Spleen (tissue), 11 donors: ENCODE data around the gene PALLD. TPM values are rescaled to one million over a fixed set of nuclear protein-coding genes. Genes with fewer than 3 reads are reported as not detected.
"Not testable (repeated sequence)": the region's sequence is repeated elsewhere in the genome, so short reads cannot be mapped to it uniquely, and the experiment has no call there.

ENCODE experiments used
- DNase-seq: peaks from one replicate; pipeline ENCODE4 v3.0.0-alpha.2; 2020
- H3K27ac ChIP-seq, 8 donors: fragments of 200-600 bp; sonication (generic) in 7 of 8; 1 replicate in 4 of 8; 2 replicates in 4 of 8; pipeline versions ENCODE4 v1.5.0 to v1.8.0; 2016 to 2021; ENCODE audit warnings: inconsistent platforms in 4 of 8, mild to moderate bottlenecking in 4 of 8, moderate library complexity in 1 of 8
- H3K27me3 ChIP-seq, 7 donors: fragments of 200-600 bp; sonication (generic) in 6 of 7; replicated peaks in 1 of 7; 1 replicate in 4 of 7; 2 replicates in 3 of 7; pipeline versions ENCODE4 v1.5.0 to v1.8.0; 2016 to 2021; ENCODE audit warnings: inconsistent platforms in 3 of 7, mild to moderate bottlenecking in 1 of 7
- H3K36me3 ChIP-seq, 6 donors: fragments of 200-600 bp; sonication (generic) in 5 of 6; 1 replicate in 4 of 6; 2 replicates in 2 of 6; pipeline versions ENCODE4 v1.5.0 to v1.8.0; 2016 to 2021; ENCODE audit warnings: inconsistent platforms in 2 of 6
- H3K4me1 ChIP-seq, 6 donors: fragments of 200-600 bp; sonication (generic) in 5 of 6; 1 replicate in 3 of 6; 2 replicates in 3 of 6; pipeline versions ENCODE4 v1.5.0 to v1.8.0; 2016 to 2021; ENCODE audit warnings: inconsistent platforms in 3 of 6
- H3K4me3 ChIP-seq, 8 donors: fragments of 200-600 bp; sonication (generic) in 7 of 8; 1 replicate in 4 of 8; 2 replicates in 4 of 8; pipeline versions ENCODE4 v1.5.0 to v1.8.0; 2016 to 2021; ENCODE audit warnings: inconsistent platforms in 4 of 8, mild to moderate bottlenecking in 4 of 8, moderate library complexity in 2 of 8
- H3K9me3 ChIP-seq, 8 donors: fragments of 200-600 bp; sonication (generic) in 7 of 8; 1 replicate in 4 of 8; 2 replicates in 4 of 8; pipeline versions ENCODE4 v1.5.0 to v1.8.0; 2016 to 2021; ENCODE audit warnings: inconsistent platforms in 4 of 8
- POLR2A ChIP-seq, 3 donors: fragments of 450-650 bp; IDR thresholded peaks; one replicate each; pipeline ENCODE4 v1.5.1; 2017; ENCODE audit warnings: antibody characterized with exemption in 3 of 3, mild to moderate bottlenecking in 1 of 3
- POLR2AphosphoS5 ChIP-seq, 3 donors: sonication (generic); formaldehyde crosslinking; IDR thresholded peaks; one replicate each; pipeline ENCODE4 v1.5.1; 2017; ENCODE audit warnings: antibody characterized with exemption in 3 of 3
- WGBS, 5 donors: extraction: QIAGEN DNeasy Blood & Tissue Kit in 3 of 5; methylation state at CpG; one replicate each; pipeline versions ENCODE4 v1.1.5 to v1.1.7; 2013 to 2018; 5-methylcytosine and 5-hydroxymethylcytosine counted together
- intact Hi-C: fragments of 100-400 bp; cut with DNase I; formaldehyde crosslinking; loops from one replicate; pipeline ENCODE4 v1.15.0; 2023; ENCODE audit warnings: low total_unique reads
- polyA plus RNA-seq, 3 donors: library from polyadenylated mRNA; stranded (reverse); fragments of 200-250 nt; gene quantifications; one replicate each; pipeline ENCODE4 v1.2.1, GENCODE V29; 2013
- total RNA-seq, 7 donors: library from RNA; depleted of rRNA in 3 of 7; stranded (reverse); fragments of >200 nt in 3 of 7; fragmentation: NEBNext Ultra II Directional in 4 of 7; extraction: Animal tissue kit (Norgen Biotek cat#: 25700) in 4 of 7; gene quantifications; one replicate each; pipeline versions ENCODE4 v1.1.0 to v1.2.1, GENCODE V29; 2016 to 2021
- TF ChIP-seq, protein P1 (sequence below), 11 experiments: fragments of 200-600 bp in 7 of 11; fragments of 450-650 bp in 4 of 11; sonication (generic) in 4 of 11; IDR thresholded peaks in 8 of 11; conservative IDR thresholded peaks in 3 of 11; 1 replicate in 7 of 11; 2 replicates in 4 of 11; pipeline versions ENCODE4 v1.4.0 to v1.8.0; 2016 to 2021; ENCODE audit warnings: antibody characterized with exemption in 11 of 11, inconsistent platforms in 4 of 11, mild to moderate bottlenecking in 1 of 11
- donor health status: healthy with polysubstance abuse.
- donor health status: DM: no; HTN: no; CAD: no; lungs with moderate emphysema.
- donor health status: DM: no; HTN: no; CAD: no.
- donor health status: Bipolar disorder and iron deficiency.
- donor health status: healthy.
- donor health status: DM: no; HTN: no; CAD: no.
- donor health status: DM: yes; HTN: yes; CAD: no.

PALLD gene
- total and polyA plus RNA-seq, 10 donors, result 24.3 to 228 (median 142) TPM

DNA sequence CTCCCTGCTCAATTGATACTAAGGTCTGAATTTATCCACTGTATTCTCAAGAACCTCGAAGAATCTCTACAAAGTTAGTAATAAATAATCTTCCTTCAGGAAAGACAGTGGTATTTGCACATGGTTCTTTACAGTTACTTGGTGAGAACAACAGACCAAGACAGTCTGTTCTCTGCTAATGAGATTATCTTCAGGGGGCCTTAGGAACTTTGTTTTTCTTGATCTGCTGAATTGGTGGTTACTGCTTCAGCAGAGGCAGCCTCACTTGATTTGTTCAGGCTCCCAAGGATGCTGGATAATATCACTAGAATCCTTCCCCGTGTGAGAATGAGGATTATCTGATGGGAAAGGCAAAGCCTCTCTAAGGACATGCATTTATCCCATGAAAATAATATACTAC is 448.4 kb downstream of the PALLD start:
- intact Hi-C loops, result no loop called here
- Histone ChIP-seq H3K27ac (no peak overlapping the region), H3K4me3 (no peak overlapping the region), H3K27me3 (no peaks in the 10 kb centered on the region), H3K36me3 (no peaks in the 10 kb centered on the region), H3K9me3 (peaks cover 0 to 19% (median 5%) of the 10 kb centered on the region in 8 donors), H3K4me1 (no peaks in the 10 kb centered on the region)
- WGBS, 5 donors, result 71 to 89% (median 83%) methylated on average over 2 of the region's 2 CpGs
- DNase-seq, result no peak
- TF ChIP-seq, protein P1, sequence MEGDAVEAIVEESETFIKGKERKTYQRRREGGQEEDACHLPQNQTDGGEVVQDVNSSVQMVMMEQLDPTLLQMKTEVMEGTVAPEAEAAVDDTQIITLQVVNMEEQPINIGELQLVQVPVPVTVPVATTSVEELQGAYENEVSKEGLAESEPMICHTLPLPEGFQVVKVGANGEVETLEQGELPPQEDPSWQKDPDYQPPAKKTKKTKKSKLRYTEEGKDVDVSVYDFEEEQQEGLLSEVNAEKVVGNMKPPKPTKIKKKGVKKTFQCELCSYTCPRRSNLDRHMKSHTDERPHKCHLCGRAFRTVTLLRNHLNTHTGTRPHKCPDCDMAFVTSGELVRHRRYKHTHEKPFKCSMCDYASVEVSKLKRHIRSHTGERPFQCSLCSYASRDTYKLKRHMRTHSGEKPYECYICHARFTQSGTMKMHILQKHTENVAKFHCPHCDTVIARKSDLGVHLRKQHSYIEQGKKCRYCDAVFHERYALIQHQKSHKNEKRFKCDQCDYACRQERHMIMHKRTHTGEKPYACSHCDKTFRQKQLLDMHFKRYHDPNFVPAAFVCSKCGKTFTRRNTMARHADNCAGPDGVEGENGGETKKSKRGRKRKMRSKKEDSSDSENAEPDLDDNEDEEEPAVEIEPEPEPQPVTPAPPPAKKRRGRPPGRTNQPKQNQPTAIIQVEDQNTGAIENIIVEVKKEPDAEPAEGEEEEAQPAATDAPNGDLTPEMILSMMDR (IDR thresholded peaks at IDR 0.05 in 8 of 11, conservative IDR thresholded peaks at IDR 0.05 in 3 of 11), result no peak
- TF ChIP-seq POLR2A (IDR thresholded peaks at IDR 0.05), result no peak
- TF ChIP-seq POLR2AphosphoS5 (IDR thresholded peaks at IDR 0.05), result no peak

DNA sequence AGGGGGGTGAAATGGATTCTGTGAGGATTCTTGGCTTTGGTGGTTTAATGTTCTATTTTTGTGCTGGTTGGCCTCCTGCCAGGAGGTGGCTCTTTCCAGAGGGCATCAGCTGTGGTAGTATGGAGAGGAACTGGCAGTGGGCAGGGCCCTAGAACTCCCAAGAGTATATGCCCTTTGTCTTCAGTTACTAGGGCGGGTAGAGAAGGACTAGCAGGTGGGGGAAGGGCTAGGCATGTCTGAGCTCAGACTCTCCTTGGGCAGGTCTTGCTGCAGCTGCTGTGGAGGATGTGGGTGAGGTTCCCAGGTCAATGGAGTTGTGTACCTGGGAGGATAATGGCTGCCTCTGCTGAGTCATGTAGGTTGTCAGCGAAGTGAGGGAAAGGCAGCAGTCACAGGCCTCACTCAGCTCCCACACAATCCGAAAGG is 456.0 kb downstream of the PALLD start:
- H3K27me3 ChIP-seq, DNase-seq, H3K4me1 ChIP-seq, H3K36me3 ChIP-seq, intact Hi-C loops, H3K27ac ChIP-seq, H3K4me3 ChIP-seq, H3K9me3 ChIP-seq: not testable (repeated sequence)
- WGBS, 5 donors, result 88 to 97% (median 91%) methylated on average over 3 of the region's 3 CpGs

DNA sequence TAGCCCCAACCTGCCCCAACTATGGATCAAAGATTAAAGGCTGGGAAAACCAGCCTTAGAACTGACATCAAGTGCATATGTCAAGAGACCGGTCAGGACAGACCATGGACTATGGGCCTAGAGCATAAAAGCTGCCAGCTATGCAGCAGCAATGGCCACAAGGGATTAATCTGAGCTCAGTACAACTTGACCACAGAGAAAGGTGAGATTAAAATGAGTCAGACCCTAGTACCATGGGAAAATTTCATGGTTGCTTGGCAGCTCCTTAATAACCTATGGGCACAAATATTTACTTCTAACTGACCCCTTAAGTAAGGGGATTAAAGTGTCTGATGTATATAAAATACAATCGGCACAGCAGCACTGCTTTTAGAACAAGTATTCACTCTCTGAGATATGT is 458.8 kb downstream of the PALLD start:
- no peak overlapping the region for H3K4me3 ChIP-seq
- DNase-seq, result no peak
- no peak for TF ChIP-seq POLR2A (IDR thresholded peaks at IDR 0.05)
- TF ChIP-seq POLR2AphosphoS5 (IDR thresholded peaks at IDR 0.05), result no peak
- TF ChIP-seq, protein P1 (IDR thresholded peaks at IDR 0.05 in 8 of 11, conservative IDR thresholded peaks at IDR 0.05 in 3 of 11), result no peak
- H3K36me3 ChIP-seq, result no peaks in the 10 kb centered on the region
- intact Hi-C loops, result no loop called here
- no peaks in the 10 kb centered on the region for H3K4me1 ChIP-seq
- H3K9me3 ChIP-seq, result peaks cover 0 to 5% (median 0%) of the 10 kb centered on the region in 8 donors
- WGBS, 5 donors, result 91 to 100% (median 94%) methylated on average over 2 of the region's 2 CpGs
- H3K27ac ChIP-seq, result no peak overlapping the region
- no peaks in the 10 kb centered on the region for H3K27me3 ChIP-seq

DNA sequence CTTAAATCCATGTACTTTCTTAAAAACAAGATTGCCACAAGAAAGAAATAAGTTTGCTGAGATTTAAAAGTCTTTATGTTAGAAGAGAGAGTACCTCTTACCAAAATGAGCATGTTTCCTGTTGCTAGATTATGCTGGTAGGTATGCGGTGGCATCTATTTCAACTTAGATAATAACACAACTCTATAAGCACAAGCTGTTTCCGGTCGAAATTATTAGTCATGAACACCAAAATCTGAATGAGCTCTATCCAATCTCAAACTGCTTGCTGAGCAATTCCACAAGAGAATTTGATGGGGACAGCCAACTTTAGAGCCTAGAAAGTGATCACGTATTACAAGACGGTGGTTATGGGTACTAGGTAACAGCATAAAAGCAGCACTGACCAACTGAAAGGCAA is 463.9 kb downstream of the PALLD start:
- 95 to 100% (median 97%) methylated on average over 5 of the region's 5 CpGs for WGBS, 5 donors
- Histone ChIP-seq H3K36me3 (no peaks in the 10 kb centered on the region), H3K27me3 (no peaks in the 10 kb centered on the region), H3K4me1 (no peaks in the 10 kb centered on the region), H3K9me3 (peaks cover 0 to 8% (median 2%) of the 10 kb centered on the region in 8 donors), H3K4me3 (no peak overlapping the region), H3K27ac (no peak overlapping the region)
- intact Hi-C loops, result no loop called here
- TF ChIP-seq, protein P1 (IDR thresholded peaks at IDR 0.05 in 8 of 11, conservative IDR thresholded peaks at IDR 0.05 in 3 of 11), result no peak
- TF ChIP-seq POLR2AphosphoS5 (IDR thresholded peaks at IDR 0.05) (no peak), POLR2A (IDR thresholded peaks at IDR 0.05) (no peak)
- DNase-seq, result no peak

DNA sequence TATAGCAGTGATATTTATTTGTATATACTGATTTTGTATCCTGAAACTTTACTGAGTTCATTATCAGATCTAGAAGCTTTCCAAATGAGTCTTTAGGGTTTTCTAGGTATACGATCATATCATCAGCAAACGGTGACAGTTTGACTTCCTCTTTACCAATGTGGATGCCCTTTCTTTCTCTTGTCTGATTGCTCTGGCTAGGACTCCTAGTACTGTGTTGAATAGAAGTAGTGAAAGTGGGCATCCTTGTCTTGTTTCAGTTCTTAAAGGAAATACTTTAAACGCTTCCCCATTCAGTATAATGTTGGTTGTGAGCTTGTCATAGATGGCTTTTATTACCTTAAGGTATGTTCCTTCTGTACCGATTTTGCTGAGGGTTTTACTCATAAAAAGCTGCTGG is 475.7 kb downstream of the PALLD start:
- Histone ChIP-seq H3K4me3 (no peak overlapping the region), H3K36me3 (peaks cover 0 to 30% (median 19%) of the 10 kb centered on the region in 6 donors), H3K27ac (no peak overlapping the region), H3K4me1 (no peaks in the 10 kb centered on the region), H3K9me3 (peaks cover 4 to 95% (median 87%) of the 10 kb centered on the region in 8 donors), H3K27me3 (no peaks in the 10 kb centered on the region)
- 84 to 94% (median 87%) methylated on average over 4 of the region's 4 CpGs for WGBS, 5 donors
- no peak for DNase-seq
- intact Hi-C loops, result no loop called here
- TF ChIP-seq POLR2A (IDR thresholded peaks at IDR 0.05) (no peak), POLR2AphosphoS5 (IDR thresholded peaks at IDR 0.05) (no peak)
- TF ChIP-seq, protein P1 (IDR thresholded peaks at IDR 0.05 in 8 of 11, conservative IDR thresholded peaks at IDR 0.05 in 3 of 11), result no peak
